Cardiac muscle cell (in vitro differentiated cells and primary cell): ENCODE data around the gene GPR31. TPM values are rescaled to one million over a fixed set of nuclear protein-coding genes. Genes with fewer than 3 reads are reported as not detected.
A peak's percentile ranks its signal among the peaks of the same experiment; 100 is the strongest.

Experiments used
- DNase-seq, 2 donors: peaks; one replicate each; pipeline versions ENCODE4 v3.0.0 to v3.0.0-alpha.2; 2010 to 2017; ENCODE audit warnings: low read depth in 1 of 2, low spot score in 1 of 2
- H3K27ac ChIP-seq: fragments of 200-600 bp; sonication (generic); 2 replicates; pipeline ENCODE4 v1.5.1; 2016
- H3K27me3 ChIP-seq: fragments of 200-600 bp; sonication (generic); 2 replicates; pipeline ENCODE4 v1.6.0; 2016; ENCODE audit warnings: control low read depth
- H3K36me3 ChIP-seq: fragments of 200-600 bp; sonication (generic); 2 replicates; pipeline ENCODE4 v1.5.1; 2016; ENCODE audit warnings: control low read depth
- H3K4me1 ChIP-seq: fragments of 200-600 bp; sonication (generic); 2 replicates; pipeline ENCODE4 v1.8.1; 2017; ENCODE audit warnings: low read depth, mild to moderate bottlenecking, mixed run types
- H3K4me3 ChIP-seq: fragments of 200-600 bp; sonication (generic); 2 replicates; pipeline ENCODE4 v1.5.1; 2016; ENCODE audit warnings: mild to moderate bottlenecking
- H3K9me3 ChIP-seq: fragments of 200-600 bp; sonication (generic); 2 replicates; pipeline ENCODE4 v1.5.1; 2017; ENCODE audit warnings: low read depth, mild to moderate bottlenecking, control low read depth
- polyA plus RNA-seq: library from polyadenylated mRNA; unstranded; fragments of >200 nt; fragmentation: Nextera tagmentation; extraction: Ambion mirVana; gene quantifications from 2 replicates; pipeline ENCODE4 v1.2.1, GENCODE V29; 2016
- total RNA-seq: library from RNA; depleted of rRNA; stranded (reverse); fragments of >200 nt; gene quantifications from 2 replicates; pipeline ENCODE4 v1.2.3, GENCODE V29; 2016
- TF ChIP-seq, protein P1 (sequence below): IDR thresholded peaks from 2 replicates; pipeline ENCODE4 v1.5.1; 2012; ENCODE audit warnings: low read depth, mild to moderate bottlenecking, low read length

GPR31 gene
- total and polyA plus RNA-seq, 2 experiments from 2014 or later: not detected

DNA sequence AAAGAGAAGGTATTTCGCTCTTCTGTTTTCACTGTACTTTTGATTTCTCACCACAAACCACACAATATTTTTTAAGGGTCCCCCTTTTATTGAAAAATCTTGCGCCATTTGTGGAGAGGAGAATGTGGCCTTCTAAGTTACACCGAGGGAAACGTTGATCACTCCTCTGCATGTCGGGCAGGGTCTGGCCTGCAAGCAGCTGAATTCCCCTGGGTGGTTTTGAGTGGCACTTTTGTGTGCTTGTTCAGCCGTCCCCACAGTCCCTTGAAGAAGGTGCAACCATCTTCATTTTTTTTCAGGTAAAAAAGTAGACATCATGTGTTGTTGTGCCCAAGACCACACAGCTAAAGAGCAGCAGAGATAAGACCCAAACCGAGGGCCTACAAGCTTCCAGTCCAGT, 6.1 kb downstream of the GPR31 start:
- Histone ChIP-seq H3K4me3 (no peak overlapping the region), H3K27ac (no peak overlapping the region), H3K27me3 (peaks cover 66% of the 10 kb centered on the region), H3K36me3 (no peaks in the 10 kb centered on the region), H3K4me1 (peaks cover 4% of the 10 kb centered on the region), H3K9me3 (no peaks in the 10 kb centered on the region)
- TF ChIP-seq, protein P1, sequence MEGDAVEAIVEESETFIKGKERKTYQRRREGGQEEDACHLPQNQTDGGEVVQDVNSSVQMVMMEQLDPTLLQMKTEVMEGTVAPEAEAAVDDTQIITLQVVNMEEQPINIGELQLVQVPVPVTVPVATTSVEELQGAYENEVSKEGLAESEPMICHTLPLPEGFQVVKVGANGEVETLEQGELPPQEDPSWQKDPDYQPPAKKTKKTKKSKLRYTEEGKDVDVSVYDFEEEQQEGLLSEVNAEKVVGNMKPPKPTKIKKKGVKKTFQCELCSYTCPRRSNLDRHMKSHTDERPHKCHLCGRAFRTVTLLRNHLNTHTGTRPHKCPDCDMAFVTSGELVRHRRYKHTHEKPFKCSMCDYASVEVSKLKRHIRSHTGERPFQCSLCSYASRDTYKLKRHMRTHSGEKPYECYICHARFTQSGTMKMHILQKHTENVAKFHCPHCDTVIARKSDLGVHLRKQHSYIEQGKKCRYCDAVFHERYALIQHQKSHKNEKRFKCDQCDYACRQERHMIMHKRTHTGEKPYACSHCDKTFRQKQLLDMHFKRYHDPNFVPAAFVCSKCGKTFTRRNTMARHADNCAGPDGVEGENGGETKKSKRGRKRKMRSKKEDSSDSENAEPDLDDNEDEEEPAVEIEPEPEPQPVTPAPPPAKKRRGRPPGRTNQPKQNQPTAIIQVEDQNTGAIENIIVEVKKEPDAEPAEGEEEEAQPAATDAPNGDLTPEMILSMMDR: no peak
- no peak for DNase-seq

DNA sequence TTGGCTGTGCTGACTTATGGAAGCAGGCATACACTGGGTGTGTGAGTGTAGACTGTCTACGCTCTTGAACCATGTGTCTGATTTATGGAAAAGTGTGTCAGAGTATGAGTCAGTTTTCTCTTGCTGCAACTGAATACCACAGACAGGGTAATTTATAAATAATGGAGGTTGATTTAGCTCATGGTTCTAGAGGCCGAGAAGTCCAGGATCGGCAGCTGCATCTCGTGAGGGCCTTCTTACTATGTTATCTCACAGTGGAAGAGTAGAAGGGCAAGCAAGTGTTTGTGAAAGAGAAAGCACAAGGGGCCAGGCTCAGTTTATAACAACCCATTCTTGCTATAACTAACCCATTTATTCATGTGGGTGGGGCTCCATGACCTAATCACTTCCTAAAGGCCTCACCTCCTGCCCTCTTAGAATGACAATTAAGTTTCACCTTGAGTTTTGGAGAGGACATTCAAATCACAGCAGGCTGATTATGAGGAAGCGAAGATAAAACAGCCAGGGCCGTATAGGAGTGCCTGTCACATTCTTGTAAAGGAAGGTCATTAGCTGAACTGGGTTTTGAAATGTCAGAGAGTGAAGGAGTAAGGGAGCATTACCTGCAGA, 6.7 kb downstream of the GPR31 start:
- H3K36me3 ChIP-seq: no peaks in the 10 kb centered on the region
- H3K27me3 ChIP-seq: peaks cover 68% of the 10 kb centered on the region
- TF ChIP-seq, protein P1: no peak
- H3K4me3 ChIP-seq: no peak overlapping the region
- H3K27ac ChIP-seq: no peak overlapping the region
- H3K4me1 ChIP-seq: peaks cover 6% of the 10 kb centered on the region
- no peak for DNase-seq
- H3K9me3 ChIP-seq: no peaks in the 10 kb centered on the region

DNA sequence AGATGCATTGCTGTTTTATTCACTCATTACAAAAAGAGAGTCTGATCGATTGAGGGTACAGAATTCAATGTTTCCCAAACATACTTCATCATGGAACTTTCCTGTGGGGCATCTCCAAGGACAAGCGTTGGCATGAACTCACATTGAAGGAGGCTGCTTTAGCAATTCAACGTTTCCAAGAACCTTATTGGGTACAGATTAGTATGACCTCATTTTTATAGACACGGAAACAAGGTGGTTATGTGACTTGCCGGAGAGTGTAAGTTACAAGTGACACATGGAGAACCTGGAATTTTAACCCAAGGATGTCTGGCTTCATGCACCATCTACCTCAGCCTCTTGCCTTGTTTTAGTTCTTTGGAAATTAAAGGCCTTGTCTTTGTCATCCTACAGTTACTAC, 8.8 kb downstream of the GPR31 start:
- Histone ChIP-seq H3K36me3 (no peaks in the 10 kb centered on the region), H3K4me3 (no peak overlapping the region), H3K4me1 (peaks cover 6% of the 10 kb centered on the region), H3K27me3 (peaks cover 69% of the 10 kb centered on the region), H3K9me3 (peaks cover 4% of the 10 kb centered on the region), H3K27ac (no peak overlapping the region)
- DNase-seq: no peak
- TF ChIP-seq, protein P1: no peak

DNA sequence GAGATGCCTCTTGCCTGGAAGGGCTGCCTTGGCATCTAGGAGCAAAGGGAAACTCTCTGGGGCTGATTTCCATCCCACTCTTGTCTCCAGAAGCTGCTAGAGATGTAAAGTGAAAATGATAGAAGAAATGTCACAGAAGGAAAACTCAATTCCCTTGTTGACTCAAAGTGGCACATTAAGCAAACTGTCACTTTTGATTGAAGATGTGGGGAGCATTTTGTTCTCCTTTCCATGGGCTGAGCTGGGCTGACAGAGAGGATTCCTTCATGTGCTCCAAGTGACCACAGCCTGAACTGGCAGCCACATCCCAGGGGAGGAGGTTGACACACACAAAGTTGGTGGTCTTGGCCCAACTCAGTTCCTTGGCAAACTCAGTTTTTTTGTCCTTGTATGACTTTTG, 9.8 kb downstream of the GPR31 start:
- Histone ChIP-seq H3K27ac (no peak overlapping the region), H3K27me3 (peaks cover 74% of the 10 kb centered on the region), H3K4me1 (peaks cover 6% of the 10 kb centered on the region), H3K36me3 (no peaks in the 10 kb centered on the region), H3K4me3 (no peak overlapping the region), H3K9me3 (peaks cover 4% of the 10 kb centered on the region)
- TF ChIP-seq, protein P1: no peak
- no peak for DNase-seq

DNA sequence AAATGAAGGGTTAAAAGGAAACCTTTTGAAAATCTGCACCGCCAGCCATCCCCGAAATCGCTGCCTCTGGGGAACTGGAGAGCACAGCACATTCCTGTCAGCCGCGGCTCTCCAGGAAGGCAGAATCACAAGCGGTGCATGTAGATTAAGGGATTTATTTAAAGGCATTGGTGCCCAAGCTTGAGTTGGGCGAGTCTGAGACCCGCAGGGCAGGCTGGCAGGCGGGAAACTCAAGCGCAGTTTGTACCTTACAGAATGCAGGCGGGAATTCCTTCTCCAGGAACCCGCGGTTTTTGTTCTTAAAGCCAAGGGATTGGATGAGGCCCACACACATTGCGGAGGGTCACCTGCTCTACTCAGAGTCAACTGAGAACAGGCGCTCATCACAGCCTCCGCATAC, 10.8 kb downstream of the GPR31 start:
- H3K4me1 ChIP-seq: peaks cover 6% of the 10 kb centered on the region
- peak in 1 of 2 donors; percentile 47 for DNase-seq
- peaks cover 4% of the 10 kb centered on the region for H3K9me3 ChIP-seq
- H3K27ac ChIP-seq: no peak overlapping the region
- TF ChIP-seq, protein P1: no peak
- H3K27me3 ChIP-seq: peaks cover 78% of the 10 kb centered on the region
- H3K4me3 ChIP-seq: no peak overlapping the region
- H3K36me3 ChIP-seq: no peaks in the 10 kb centered on the region
